ENCODE data around the gene TSEN34.
"Not testable (repeated sequence)": the region's sequence is repeated elsewhere in the genome, so short reads cannot be mapped to it uniquely, and the experiment has no call there.

Gene TSEN34

DNA sequence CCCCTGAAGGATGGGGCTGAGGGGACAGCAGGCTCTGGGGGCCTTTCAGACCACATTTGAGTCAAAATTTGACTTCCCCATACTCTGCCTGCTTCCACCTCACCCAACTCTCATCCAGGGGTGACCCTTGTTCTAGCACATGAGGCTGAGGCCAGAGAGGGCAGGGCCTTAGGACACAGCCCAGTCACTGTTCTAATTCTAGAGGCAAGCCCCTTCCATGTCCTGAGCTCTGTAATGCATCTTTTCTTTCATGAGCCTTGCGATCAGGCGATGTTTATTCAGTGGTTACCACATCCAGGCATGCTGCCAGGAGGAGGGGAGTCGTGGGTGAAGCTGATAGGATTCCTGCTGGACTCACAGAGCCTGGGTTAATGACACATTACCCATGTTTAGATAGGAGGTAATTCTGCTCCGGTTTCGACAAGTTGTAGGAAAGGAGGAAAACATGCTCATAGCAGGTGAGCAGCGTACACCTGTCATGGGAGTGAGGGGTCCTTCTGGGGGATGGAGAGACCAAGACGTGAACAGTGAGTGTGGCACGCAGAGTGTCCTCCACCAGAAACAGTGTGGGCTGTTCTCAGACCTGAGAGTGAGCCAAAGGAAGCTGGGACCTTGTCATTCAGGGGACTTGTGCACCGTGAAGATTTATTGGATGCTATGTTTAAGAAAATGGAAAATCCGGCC lies 18.8 kb downstream of the TSEN34 start:
- DNase-seq, result peak; percentile 21 to 63

GRCh38 chr19:54211235-54211634 lies 20.1 kb downstream of the TSEN34 start:
- no peak for DNase-seq

DNA sequence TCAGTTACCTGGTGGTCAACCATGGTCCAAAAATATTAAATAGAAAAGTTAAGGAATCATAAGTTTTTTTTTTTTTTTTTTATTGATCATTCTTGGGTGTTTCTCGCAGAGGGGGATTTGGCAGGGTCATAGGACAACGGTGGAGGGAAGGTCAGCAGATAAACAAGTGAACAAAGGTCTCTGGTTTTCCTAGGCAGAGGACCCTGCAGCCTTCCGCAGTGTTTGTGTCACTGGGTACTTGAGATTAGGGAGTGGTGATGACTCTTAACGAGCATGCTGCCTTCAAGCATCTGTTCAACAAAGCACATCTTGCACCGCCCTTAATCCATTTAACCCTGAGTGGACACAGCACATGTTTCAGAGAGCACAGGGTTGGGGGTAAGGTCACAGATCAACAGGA lies 23.1 kb downstream of the TSEN34 start:
- not testable (repeated sequence) for DNase-seq

GRCh38 chr19:54214734-54215133 lies 23.6 kb downstream of the TSEN34 start:
- not testable (repeated sequence) for DNase-seq

- DNase-seq, result no peak
Measured at GRCh38 chr19:54216869-54217268, 25.8 kb downstream of the TSEN34 start.

DNA sequence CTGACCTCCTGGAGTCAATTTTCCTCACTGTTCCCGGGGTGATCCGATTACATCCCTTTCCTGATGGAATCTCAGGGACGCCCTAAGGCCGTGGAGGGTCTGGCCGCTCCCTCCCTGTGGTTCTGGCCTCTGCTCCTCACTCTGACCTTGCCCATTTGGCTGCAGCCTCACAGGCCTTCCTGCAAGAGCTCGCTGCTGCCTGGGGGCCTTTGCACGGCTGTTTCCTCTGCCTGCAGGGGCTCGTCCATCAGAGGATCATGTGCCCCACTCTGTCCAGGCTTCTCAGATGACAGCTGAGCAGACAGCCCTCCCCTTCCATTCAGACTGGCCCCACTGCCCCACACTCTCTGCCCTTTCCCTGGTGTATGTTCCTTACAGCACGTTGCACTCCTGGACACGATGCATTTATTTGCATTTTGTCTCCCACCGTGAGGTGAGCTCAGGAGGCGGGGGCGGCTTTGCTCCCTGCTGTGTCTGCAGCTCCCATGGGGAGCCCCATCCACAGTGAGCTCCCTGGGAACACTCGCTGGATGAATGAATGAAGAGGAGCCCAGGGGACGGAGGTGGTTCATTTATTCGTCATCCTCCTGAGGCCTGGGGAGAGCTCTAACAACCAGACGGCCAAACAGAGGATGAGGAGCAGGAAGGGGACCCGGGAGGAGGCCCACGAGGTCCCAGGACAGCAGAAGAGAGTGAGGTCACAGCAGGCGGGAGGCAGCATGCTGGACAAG lies 26.6 kb downstream of the TSEN34 start:
- DNase-seq, result not testable (repeated sequence)

DNA sequence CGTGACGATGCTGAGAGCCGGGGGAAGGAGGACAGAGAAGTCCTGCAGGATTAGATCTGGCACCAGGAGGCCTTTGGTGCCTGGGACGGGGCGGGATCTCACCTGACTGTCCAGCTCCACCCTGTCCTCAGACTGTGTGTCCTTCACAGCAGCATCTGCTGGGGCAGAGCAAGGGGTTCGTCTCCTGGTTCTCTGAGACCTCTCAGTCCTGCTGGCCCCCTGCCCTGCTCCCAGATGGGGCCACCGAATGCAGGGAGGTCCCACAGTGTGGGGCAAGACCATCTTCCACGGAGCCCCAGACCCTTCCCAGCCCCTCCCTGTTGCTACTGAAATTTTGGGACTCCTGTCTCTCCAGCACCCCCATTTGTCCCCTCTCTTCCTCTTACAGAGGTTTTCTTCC lies 27.2 kb downstream of the TSEN34 start:
- no peak for DNase-seq

DNA sequence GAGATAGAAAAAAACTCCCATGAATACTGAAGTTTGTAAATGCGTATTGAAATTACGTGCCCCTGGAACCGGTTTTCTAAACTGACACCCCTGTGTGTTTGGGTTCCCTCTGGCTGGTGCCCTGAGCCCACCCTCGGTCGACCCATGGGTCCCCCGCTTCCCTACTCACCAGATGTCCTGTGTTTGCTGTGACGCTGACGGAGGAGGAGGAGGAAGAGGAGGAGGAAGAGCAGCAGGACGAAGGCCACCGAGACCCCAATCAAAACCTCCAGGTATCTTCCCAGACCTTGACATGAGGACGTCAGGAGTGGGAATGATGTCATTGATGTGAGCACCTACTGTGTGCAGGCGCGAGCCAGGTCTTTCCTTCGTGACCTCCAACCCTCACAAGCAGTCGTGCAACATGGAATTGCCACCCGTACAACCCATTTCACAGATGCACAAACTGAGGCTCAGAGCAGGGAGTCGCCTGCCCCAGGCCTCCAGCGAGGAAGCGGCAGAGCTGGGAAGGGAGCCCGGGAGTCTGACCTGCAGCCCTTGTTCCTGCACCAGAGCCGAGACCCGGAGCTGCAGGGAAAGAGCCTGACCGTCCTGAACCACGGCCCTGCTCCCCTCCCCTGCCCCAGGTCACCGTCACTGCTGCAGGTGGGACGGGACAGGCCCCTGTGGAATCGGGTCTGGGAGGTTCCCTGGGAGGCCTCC lies 28.0 kb downstream of the TSEN34 start:
- DNase-seq, result no peak

DNA sequence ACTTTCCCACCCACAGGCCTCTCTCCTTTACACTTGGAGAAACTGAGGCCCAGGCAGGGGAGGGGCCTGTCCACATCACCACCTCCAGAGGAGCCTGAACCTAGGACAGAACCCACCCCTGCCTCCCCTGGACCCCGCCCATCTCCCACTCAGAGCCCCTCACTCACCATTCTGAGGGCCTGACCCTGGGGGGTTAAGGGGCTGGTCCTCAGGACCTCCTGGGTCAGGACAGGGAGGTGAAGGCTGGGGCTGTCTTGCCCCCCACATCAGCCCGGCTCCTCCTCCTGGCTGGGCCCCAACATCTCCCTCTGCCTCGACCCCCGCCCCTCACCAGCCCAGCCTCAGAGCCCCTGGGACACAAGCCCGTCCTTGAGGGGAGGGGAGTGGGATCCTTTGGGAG lies 28.6 kb downstream of the TSEN34 start:
- not testable (repeated sequence) for DNase-seq

- DNase-seq, result not testable (repeated sequence)
Measured at GRCh38 chr19:54221947-54222346, 30.8 kb downstream of the TSEN34 start.

GRCh38 chr19:54222474-54223276 lies 31.6 kb downstream of the TSEN34 start, which contains the start of gene LILRB3:
Gene LILRB3, minus strand, starts transcription at chr19:54223007. Its CDS starts 31 bp downstream, at chr19:54222976.
- peak in 1 of 2 donors; percentile 63 for DNase-seq

GRCh38 chr19:54223277-54223936 lies 32.3 kb downstream of the TSEN34 start:
- DNase-seq, result not testable (repeated sequence)

- DNase-seq, result not testable (repeated sequence)
Measured at GRCh38 chr19:54223937-54224281, 32.8 kb downstream of the TSEN34 start.

DNA sequence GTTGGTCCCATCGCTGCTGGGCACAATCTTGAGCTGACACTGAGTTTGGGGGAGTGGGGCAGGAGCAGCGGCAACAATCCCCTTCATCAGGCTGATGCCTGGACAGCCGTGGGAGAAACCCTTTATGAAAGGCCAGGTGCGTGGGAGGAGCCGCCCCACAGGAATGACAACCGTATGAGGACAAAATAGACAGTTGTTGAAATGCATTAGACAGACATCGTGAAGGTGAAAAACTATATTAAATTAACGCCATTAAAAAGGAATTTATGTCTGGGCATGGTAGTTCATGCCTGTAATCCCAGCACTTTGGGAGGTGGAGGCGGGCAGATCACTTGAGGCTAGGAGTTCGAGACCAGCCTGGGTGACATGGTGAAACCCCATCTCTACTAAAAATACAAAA lies 33.5 kb downstream of the TSEN34 start:
- not testable (repeated sequence) for DNase-seq

DNA sequence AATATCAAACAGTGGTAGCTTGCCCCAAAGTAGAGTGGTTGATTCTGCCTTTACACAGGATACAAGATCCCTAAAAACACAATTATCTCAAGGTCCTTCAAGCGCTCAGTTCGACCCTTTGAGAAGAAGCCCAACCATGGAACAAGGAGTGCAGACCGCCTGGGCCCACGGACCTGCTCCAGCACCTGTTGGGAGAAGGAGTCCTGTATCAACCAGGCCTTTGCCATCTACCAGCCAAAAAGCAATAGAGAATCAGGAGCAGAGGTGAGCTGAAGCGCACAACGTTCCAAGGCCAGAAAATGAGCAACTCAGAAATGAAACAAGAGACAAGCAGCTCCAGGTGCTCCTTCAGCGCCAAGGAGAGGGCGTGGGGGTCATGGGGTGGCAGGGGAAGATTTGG lies 38.0 kb downstream of the TSEN34 start:
- DNase-seq, result no peak

DNA sequence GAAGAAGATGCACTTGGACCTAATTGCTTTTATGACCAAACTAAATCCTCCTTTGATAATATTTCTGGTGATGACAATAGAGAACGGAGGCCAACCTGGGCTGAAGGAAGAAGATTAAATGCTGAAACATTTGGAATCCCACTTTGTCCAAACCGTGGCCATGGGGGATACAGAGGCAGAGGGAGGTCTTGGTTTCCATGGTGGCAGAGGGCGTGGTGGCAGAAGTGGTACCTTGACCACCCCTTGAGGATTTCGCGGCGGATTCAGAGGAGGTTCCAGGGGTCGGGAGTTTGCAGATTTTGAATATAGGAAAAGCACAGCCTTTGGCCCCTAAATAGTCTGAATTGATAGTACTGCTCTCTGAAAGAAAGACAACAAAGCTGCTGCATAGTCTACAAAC lies 38.9 kb downstream of the TSEN34 start:
- no peak for DNase-seq

DNA sequence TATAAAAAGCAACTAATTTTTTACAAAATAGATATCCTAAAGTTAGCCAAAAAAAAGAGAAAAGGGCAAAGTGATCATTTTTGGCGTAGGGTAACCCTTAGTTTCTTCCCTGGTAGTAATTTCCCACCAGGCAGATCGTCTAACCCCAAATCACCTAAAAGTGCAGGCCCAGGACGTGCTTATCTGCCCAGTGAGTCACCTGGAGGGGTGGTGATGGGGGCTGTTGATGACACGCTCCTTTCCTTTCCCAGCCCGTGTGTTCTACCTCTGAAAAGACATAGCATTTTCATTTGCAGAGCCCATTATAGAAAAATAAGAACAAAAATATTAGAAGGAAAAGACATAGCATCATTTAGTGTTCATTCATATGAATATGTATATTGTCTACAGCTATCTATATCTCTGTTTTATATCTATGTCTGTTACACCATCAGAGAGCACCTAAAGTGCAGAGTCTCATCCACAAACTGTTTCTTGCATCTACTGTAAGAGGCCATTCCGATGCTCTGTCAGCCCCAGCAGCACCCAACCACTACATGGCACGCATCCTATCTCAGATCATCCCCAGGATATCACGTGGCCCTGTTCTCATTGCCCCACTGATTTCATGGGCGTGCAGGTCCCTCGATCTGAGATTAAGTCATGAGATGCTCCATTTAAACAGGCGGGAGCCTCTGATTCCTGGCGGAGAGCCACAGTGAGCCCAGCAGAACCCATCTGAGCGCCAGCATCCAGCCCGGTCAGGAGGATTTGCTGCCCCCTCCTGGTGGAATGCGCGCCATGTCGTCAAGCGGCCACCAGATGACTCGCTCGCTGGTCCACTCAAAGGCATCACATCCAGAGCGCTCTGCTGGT lies 40.2 kb downstream of the TSEN34 start:
- peak; percentile 82 to 85 for DNase-seq

DNA sequence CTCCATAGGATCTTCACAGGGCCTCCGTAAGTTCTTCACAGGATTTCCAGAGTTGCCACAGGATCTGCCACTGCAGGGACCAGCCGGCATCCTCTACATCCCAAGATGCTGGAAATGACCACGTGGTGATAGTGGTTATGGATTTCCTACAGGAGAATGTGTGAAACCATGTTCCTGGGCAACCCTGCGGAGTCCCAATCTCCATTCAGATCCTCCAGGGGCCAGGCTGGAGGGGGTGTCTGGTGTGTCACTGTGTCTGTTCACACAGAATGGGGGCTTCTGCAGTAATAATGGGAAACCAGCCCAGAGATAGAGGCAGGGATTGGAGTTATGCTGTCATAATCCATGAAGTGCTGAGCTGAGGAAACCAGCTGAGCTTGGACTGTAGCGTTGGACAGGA lies 42.8 kb downstream of the TSEN34 start:
- DNase-seq, result no peak

DNA sequence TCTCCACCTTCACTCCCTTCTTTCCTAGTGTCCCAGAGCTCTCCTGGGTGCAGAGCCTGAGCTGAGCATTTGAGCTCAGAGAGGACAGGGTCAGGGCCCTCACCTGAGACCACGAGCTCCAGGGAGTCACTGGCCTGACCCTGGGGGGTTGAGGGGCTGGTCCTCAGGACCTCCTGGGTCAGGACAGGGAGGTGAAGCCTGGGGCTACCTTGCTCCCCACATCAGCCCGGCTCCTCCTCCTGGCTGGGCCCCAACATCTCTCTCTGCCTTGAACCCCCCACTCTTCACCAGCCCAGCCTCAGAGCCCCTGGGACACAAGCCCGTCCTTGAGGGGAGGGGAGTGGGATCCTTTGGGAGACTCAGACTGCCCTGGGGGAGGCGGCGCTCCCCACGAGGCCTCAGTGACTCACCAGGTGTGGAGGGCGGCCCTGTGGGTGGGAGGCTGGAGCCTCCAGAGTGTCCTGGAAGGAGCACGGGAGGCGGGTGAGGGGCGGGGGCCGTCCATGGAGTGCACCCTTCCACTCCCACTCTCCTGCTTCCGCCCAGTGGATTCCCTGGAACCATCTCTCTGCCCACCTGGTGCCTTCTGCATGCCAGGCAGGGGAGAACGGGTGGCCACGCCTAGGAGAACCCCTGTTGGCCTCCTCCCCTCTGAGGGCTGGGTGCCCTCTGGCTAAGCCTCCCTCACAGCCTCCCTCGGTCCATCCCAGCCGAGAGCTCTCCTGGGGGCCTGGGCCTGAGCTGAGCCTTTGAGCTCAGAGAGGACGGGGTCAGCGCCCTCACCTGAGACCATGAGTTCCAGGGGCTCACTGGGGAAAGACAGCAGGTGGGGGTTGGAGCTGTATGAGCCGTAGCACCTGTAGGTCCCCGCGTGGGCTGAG lies 48.6 kb downstream of the TSEN34 start:
- not testable (repeated sequence) for DNase-seq

Measured in CD4-positive, alpha-beta T cell treated with Interleukin-1 beta for 1 hour (primary cell).